GM19328 (cell line): ENCODE results near the gene BZW1.
"Not testable (repeated sequence)": the region's sequence is repeated elsewhere in the genome, so short reads cannot be mapped to it uniquely, and the experiment has no call there.

Experiments
- ATAC-seq: cut with Tn5 transposase; IDR thresholded peaks from one replicate; pipeline ENCODE4 v1.9.1; 2021; ENCODE audit warnings: mild to moderate bottlenecking, moderate library complexity; ENCODE audit not compliant: unreplicated experiment

The BZW1 gene

GRCh38 chr2:200790185-200790584, 21.5 kb upstream of the BZW1 start:
- no peak for ATAC-seq

GRCh38 chr2:200791905-200792304, 19.8 kb upstream of the BZW1 start:
- no peak for ATAC-seq

GRCh38 chr2:200794143-200794542, 17.6 kb upstream of the BZW1 start:
- no peak for ATAC-seq

GRCh38 chr2:200795028-200795440, 16.7 kb upstream of the BZW1 start:
- no peak for ATAC-seq

- no peak for ATAC-seq
These were observed 15.1 kb upstream of the BZW1 start for GRCh38 chr2:200796561-200796960.

GRCh38 chr2:200797242-200797770, 14.4 kb upstream of the BZW1 start:
- no peak for ATAC-seq

GRCh38 chr2:200798514-200798913, 13.2 kb upstream of the BZW1 start:
- ATAC-seq = no peak

- ATAC-seq = no peak
These were observed 11.3 kb upstream of the BZW1 start for GRCh38 chr2:200800458-200800857.

- ATAC-seq = not testable (repeated sequence)
These were observed 10.3 kb upstream of the BZW1 start for GRCh38 chr2:200801431-200801830.

- no peak for ATAC-seq
These were observed 2.0 kb upstream of the BZW1 start for GRCh38 chr2:200809506-200810251.

GRCh38 chr2:200810252-200810997, 1.3 kb upstream of the BZW1 start:
- no peak for ATAC-seq

- ATAC-seq = no peak
These were observed 745 bp upstream of the BZW1 start for GRCh38 chr2:200810998-200811332.

GRCh38 chr2:200812122-200813022, 662 bp downstream of the BZW1 start:
- ATAC-seq = peak; percentile 43

- ATAC-seq = no peak
These were observed 2.6 kb downstream of the BZW1 start for GRCh38 chr2:200814276-200814815.

GRCh38 chr2:200814917-200815316, 3.2 kb downstream of the BZW1 start:
- ATAC-seq = no peak

- not testable (repeated sequence) for ATAC-seq
These were observed 7.0 kb downstream of the BZW1 start for GRCh38 chr2:200818732-200819131.

- ATAC-seq = no peak
These were observed 9.0 kb downstream of the BZW1 start for GRCh38 chr2:200820573-200821234.

- ATAC-seq = no peak
These were observed 10.1 kb downstream of the BZW1 start for GRCh38 chr2:200821686-200822245.

- no peak for ATAC-seq
These were observed 16.4 kb downstream of the BZW1 start for GRCh38 chr2:200828104-200828503.
